Loucy (cell line): ENCODE measurements around the gene SSTR5.

Source experiments
- EZH2phosphoT487 ChIP-seq: fragments of 200-600 bp; IDR thresholded peaks from 2 replicates; pipeline ENCODE4 v1.6.1; 2018; ENCODE audit warnings: antibody characterized with exemption, mild to moderate bottlenecking, moderate library complexity, borderline replicate concordance
- TF ChIP-seq, protein P1 (sequence below): fragments of 200-600 bp; sonication (generic); conservative IDR thresholded peaks from 2 replicates; pipeline ENCODE4 v1.5.1; 2014; ENCODE audit warnings: mild to moderate bottlenecking, antibody characterized with exemption, low read length

DNA sequence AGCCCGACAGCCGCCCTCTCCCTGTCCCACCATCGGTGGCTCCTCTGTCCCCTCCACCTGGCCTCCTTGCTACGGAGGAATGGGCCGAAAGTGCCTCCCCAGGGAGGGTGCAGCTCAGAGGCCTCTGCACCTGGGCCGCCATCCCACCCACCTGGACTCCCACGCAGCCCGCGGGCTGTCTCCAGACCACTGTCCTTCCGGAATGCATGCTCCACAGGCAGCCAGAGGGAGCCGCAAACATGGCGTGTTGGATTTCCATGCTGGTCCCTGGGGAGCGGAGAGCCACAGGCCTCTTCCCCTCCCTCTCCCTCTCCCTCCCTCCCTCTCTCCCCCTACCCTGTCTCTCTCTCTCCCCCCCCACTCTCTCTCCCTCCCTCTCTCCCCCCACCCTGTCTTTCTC, 3.0 kb downstream of the SSTR5 start:
- TF ChIP-seq, protein P1, sequence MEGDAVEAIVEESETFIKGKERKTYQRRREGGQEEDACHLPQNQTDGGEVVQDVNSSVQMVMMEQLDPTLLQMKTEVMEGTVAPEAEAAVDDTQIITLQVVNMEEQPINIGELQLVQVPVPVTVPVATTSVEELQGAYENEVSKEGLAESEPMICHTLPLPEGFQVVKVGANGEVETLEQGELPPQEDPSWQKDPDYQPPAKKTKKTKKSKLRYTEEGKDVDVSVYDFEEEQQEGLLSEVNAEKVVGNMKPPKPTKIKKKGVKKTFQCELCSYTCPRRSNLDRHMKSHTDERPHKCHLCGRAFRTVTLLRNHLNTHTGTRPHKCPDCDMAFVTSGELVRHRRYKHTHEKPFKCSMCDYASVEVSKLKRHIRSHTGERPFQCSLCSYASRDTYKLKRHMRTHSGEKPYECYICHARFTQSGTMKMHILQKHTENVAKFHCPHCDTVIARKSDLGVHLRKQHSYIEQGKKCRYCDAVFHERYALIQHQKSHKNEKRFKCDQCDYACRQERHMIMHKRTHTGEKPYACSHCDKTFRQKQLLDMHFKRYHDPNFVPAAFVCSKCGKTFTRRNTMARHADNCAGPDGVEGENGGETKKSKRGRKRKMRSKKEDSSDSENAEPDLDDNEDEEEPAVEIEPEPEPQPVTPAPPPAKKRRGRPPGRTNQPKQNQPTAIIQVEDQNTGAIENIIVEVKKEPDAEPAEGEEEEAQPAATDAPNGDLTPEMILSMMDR = no peak
- no peak for TF ChIP-seq EZH2phosphoT487
